Kidney (tissue), 14 donors: ENCODE measurements around the gene H3-3A. TPM values are rescaled to one million over a fixed set of nuclear protein-coding genes. Genes with fewer than 3 reads are reported as not detected.

Source experiments
- DNase-seq, 5 donors: peaks; one replicate each; pipeline ENCODE4 v3.0.0-alpha.2; 2013 to 2020
- FAIRE-seq: peaks from 2 replicates; lab custom pipeline; 2012; peaks lifted over from hg19 to GRCh38; lab: Jason Lieb, UNC
- H3K27ac ChIP-seq, 2 donors: one replicate each; pipeline ENCODE4 v1.7.0; 2013; ENCODE audit warnings: low read depth in 2 of 2, low read length in 2 of 2, inconsistent platforms in 1 of 2
- H3K27me3 ChIP-seq: one replicate; pipeline ENCODE4 v1.7.1; 2013; ENCODE audit warnings: low read length, inconsistent platforms; ENCODE audit not compliant: control insufficient read depth, insufficient read depth
- H3K36me3 ChIP-seq, 3 donors: one replicate each; pipeline versions ENCODE4 v1.7.0 to v1.7.1; 2013; ENCODE audit warnings: low read length in 3 of 3, control low read depth in 1 of 3, inconsistent platforms in 1 of 3; ENCODE audit not compliant: insufficient read depth in 3 of 3, control insufficient read depth in 2 of 3
- H3K4me1 ChIP-seq, 3 donors: one replicate each; pipeline versions ENCODE4 v1.7.0 to v1.7.1; 2013; ENCODE audit warnings: low read length in 3 of 3, inconsistent platforms in 1 of 3, low read depth in 1 of 3; ENCODE audit not compliant: control insufficient read depth in 2 of 3, insufficient read depth in 2 of 3
- H3K4me3 ChIP-seq, 3 donors: one replicate each; pipeline versions ENCODE4 v1.7.0 to v1.8.1; 2013; ENCODE audit warnings: low read length in 3 of 3, control low read depth in 1 of 3, inconsistent platforms in 1 of 3
- H3K9ac ChIP-seq, 3 donors: one replicate each; pipeline versions ENCODE4 v1.7.0 to v1.7.1; 2013; ENCODE audit warnings: low read length in 3 of 3, control low read depth in 1 of 3, inconsistent platforms in 1 of 3
- H3K9me3 ChIP-seq, 3 donors: one replicate each; pipeline versions ENCODE4 v1.7.0 to v1.7.1; 2013; ENCODE audit warnings: low read length in 3 of 3, control low read depth in 1 of 3, inconsistent platforms in 1 of 3; ENCODE audit not compliant: control insufficient read depth in 2 of 3, insufficient read depth in 1 of 3
- intact Hi-C: fragments of 100-400 bp; cut with DNase I; formaldehyde crosslinking; loops from one replicate; pipeline ENCODE4 v1.11.1; 2022
- polyA plus RNA-seq: library from polyadenylated mRNA; stranded (reverse); fragments of 350-450 nt; fragmentation: Illumina TruSeq; extraction: RNeasy Lipid Tissue Mini Kit (QIAGEN cat#74804); gene quantifications from one replicate; pipeline ENCODE4 v1.2.3, GENCODE V29; 2014; ENCODE audit warnings: low read depth, low replicate concordance; ENCODE audit not compliant: insufficient read depth
- total RNA-seq: library from RNA; stranded (reverse); fragmentation: NEBNext Ultra II Directional; extraction: Animal tissue kit (Norgen Biotek cat#: 25700); gene quantifications from one replicate; pipeline ENCODE4 v1.2.1, GENCODE V29; 2021
- TF ChIP-seq, protein P1 (sequence below): IDR thresholded peaks from 3 replicates; pipeline ENCODE4 v1.5.1; 2012; ENCODE audit warnings: mild to moderate bottlenecking, moderate library complexity, borderline replicate concordance; ENCODE audit not compliant: insufficient read depth; ENCODE audit errors: extremely low read depth
- donor health status: control.
- donor health status: control.
- donor health status: control.
- donor health status: control.
- donor health status: control.
- donor health status: DM: yes; HTN: yes; CAD: no.
- donor health status: Normal renal cell carcinoma (clear cell type).

The H3-3A gene
- total and polyA plus RNA-seq, 2 donors from 2014 or later, result 404 to 524 TPM

- no peaks in the 10 kb centered on the region for H3K4me1 ChIP-seq
- FAIRE-seq (no peak), DNase-seq (no peak)
- H3K9ac ChIP-seq, result no peak overlapping the region
- intact Hi-C loops, result no loop called here
- no peaks in the 10 kb centered on the region for H3K36me3 ChIP-seq
- no peak overlapping the region for H3K4me3 ChIP-seq
- no peaks in the 10 kb centered on the region for H3K9me3 ChIP-seq
- TF ChIP-seq, protein P1, sequence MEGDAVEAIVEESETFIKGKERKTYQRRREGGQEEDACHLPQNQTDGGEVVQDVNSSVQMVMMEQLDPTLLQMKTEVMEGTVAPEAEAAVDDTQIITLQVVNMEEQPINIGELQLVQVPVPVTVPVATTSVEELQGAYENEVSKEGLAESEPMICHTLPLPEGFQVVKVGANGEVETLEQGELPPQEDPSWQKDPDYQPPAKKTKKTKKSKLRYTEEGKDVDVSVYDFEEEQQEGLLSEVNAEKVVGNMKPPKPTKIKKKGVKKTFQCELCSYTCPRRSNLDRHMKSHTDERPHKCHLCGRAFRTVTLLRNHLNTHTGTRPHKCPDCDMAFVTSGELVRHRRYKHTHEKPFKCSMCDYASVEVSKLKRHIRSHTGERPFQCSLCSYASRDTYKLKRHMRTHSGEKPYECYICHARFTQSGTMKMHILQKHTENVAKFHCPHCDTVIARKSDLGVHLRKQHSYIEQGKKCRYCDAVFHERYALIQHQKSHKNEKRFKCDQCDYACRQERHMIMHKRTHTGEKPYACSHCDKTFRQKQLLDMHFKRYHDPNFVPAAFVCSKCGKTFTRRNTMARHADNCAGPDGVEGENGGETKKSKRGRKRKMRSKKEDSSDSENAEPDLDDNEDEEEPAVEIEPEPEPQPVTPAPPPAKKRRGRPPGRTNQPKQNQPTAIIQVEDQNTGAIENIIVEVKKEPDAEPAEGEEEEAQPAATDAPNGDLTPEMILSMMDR, result no peak
- H3K27ac ChIP-seq, result no peak overlapping the region
- H3K27me3 ChIP-seq, result no peaks in the 10 kb centered on the region
Measured at GRCh38 chr1:226019572-226019971, 42.9 kb upstream of the H3-3A start.

GRCh38 chr1:226021401-226021800 is 41.1 kb upstream of the H3-3A start:
- Histone ChIP-seq H3K4me1 (no peaks in the 10 kb centered on the region), H3K4me3 (no peak overlapping the region), H3K27ac (no peak overlapping the region), H3K9me3 (no peaks in the 10 kb centered on the region), H3K9ac (no peak overlapping the region), H3K36me3 (no peaks in the 10 kb centered on the region), H3K27me3 (no peaks in the 10 kb centered on the region)
- no peak for DNase-seq
- FAIRE-seq, result no peak
- intact Hi-C loops, result no loop called here
- TF ChIP-seq, protein P1, result no peak

DNA sequence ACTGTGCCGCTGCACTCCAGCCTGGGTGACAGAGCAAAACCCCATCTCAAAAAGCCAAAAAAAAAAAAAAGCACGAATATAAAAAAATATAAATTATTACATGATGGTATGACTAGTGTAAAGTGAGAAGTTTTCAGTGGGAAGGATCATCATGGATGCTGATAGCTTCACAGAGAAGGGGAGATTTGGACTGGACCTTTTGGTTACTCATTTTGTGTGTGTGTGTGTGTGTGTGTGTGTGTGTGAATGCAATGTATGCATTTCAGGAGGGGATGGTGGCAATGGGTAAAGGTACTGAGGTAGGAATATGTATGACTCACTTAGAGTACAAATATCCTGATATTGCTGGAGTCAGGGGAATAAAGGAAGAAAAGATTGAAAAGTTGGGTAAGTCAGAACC is 40.7 kb upstream of the H3-3A start:
- no peak overlapping the region for H3K9ac ChIP-seq
- FAIRE-seq (no peak), DNase-seq (no peak)
- no peaks in the 10 kb centered on the region for H3K4me1 ChIP-seq
- H3K27me3 ChIP-seq, result no peaks in the 10 kb centered on the region
- TF ChIP-seq, protein P1, result no peak
- intact Hi-C loops, result no loop called here
- no peaks in the 10 kb centered on the region for H3K9me3 ChIP-seq
- H3K27ac ChIP-seq, result no peak overlapping the region
- H3K4me3 ChIP-seq, result no peak overlapping the region
- no peaks in the 10 kb centered on the region for H3K36me3 ChIP-seq

DNA sequence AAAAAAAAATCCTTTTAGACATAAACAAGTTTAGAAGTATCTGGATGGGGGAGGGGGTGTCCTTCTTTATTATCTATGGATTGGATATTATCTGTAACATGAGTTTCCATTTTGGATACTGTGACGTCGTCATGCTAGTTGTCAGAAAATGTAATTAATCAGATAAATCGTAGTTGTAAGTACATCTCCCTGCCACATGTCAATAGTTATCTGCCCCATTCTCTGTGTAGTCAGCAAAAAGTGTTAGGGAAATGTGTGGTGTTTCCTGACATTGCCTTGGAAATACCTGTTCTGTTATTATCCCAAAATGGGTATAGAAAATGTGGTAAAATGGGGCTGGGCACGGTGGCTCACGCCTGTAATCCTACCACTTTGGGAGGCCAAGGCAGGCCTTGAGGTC is 38.8 kb upstream of the H3-3A start:
- no peak for DNase-seq
- no peak overlapping the region for H3K9ac ChIP-seq
- no peaks in the 10 kb centered on the region for H3K4me1 ChIP-seq
- H3K9me3 ChIP-seq, result no peaks in the 10 kb centered on the region
- no peaks in the 10 kb centered on the region for H3K27me3 ChIP-seq
- no peak overlapping the region for H3K27ac ChIP-seq
- H3K4me3 ChIP-seq, result no peak overlapping the region
- intact Hi-C loops, result no loop called here
- FAIRE-seq, result no peak
- H3K36me3 ChIP-seq, result no peaks in the 10 kb centered on the region
- TF ChIP-seq, protein P1, result no peak
